Fibroblast of lung (primary cell): Measurements from ENCODE around the gene ATP6V1G2. TPM values are rescaled to one million over a fixed set of nuclear protein-coding genes. Genes with fewer than 3 reads are reported as not detected.

Experiments
- DNase-seq, 2 donors: peaks; one replicate each; pipeline versions ENCODE4 v3.0.0 to v3.0.0-alpha.2; 2010; ENCODE audit warnings: low read depth in 2 of 2
- H2AFZ ChIP-seq: 2 replicates; pipeline ENCODE4 v1.5.1; 2012; ENCODE audit warnings: low read length, control low read depth, inconsistent platforms
- H3K27ac ChIP-seq: 2 replicates; pipeline ENCODE4 v1.5.1; 2011; ENCODE audit warnings: low read length, control low read depth; ENCODE audit not compliant: insufficient read depth
- H3K27me3 ChIP-seq: 2 replicates; pipeline ENCODE4 v1.5.1; 2011; ENCODE audit warnings: mild to moderate bottlenecking, low read length; ENCODE audit not compliant: control insufficient read depth, insufficient read depth
- H3K36me3 ChIP-seq: 2 replicates; pipeline ENCODE4 v1.5.1; 2011; ENCODE audit warnings: low read length; ENCODE audit not compliant: control insufficient read depth, insufficient read depth
- H3K4me1 ChIP-seq: 2 replicates; pipeline ENCODE4 v1.5.1; 2011; ENCODE audit warnings: low read length; ENCODE audit not compliant: control insufficient read depth, insufficient read depth; ENCODE audit errors: extremely low read depth
- H3K4me2 ChIP-seq: 2 replicates; pipeline ENCODE4 v1.5.1; 2011; ENCODE audit warnings: low read length, control low read depth; ENCODE audit not compliant: insufficient read depth; ENCODE audit errors: extremely low read depth
- H3K4me3 ChIP-seq, 4 experiments: fragments of 200-600 bp in 1 of 4; sonication (generic) in 1 of 4; replicated peaks in 1 of 4; 2 replicates each; pipeline ENCODE4 v1.5.1; 2011 to 2016; ENCODE audit warnings: low read length in 4 of 4, low read depth in 3 of 4, mild to moderate bottlenecking in 3 of 4, control low read depth in 2 of 4, inconsistent platforms in 1 of 4, mixed read lengths in 1 of 4; ENCODE audit not compliant: insufficient read depth in 1 of 4; ENCODE audit errors: control extremely low read depth in 1 of 4
- H3K79me2 ChIP-seq: 2 replicates; pipeline ENCODE4 v1.5.1; 2012; ENCODE audit warnings: mild to moderate bottlenecking, low read length, inconsistent platforms; ENCODE audit not compliant: control insufficient read depth, insufficient read depth
- H3K9ac ChIP-seq: 2 replicates; pipeline ENCODE4 v1.5.1; 2011; ENCODE audit warnings: mild to moderate bottlenecking, low read length, control low read depth; ENCODE audit not compliant: insufficient read depth
- H3K9me3 ChIP-seq: 2 replicates; pipeline ENCODE4 v1.5.1; 2012; ENCODE audit warnings: low read depth, low read length; ENCODE audit not compliant: control insufficient read depth, insufficient read depth
- H4K20me1 ChIP-seq: 2 replicates; pipeline ENCODE4 v1.5.1; 2011; ENCODE audit warnings: low read length; ENCODE audit not compliant: control insufficient read depth, insufficient read depth; ENCODE audit errors: extremely low read depth
- EZH2 ChIP-seq: IDR thresholded peaks from 2 replicates; pipeline ENCODE4 v1.5.1; 2012; ENCODE audit warnings: low read length, control low read depth, mild to moderate bottlenecking; ENCODE audit errors: missing control alignments
- polyA plus RNA-seq, 2 donors: library from polyadenylated mRNA; depleted of rRNA in 1 of 2; stranded (reverse) in 1 of 2; unstranded in 1 of 2; fragments of >200 nt; gene quantifications; 2 replicates each; pipeline ENCODE4 v1.2.1, GENCODE V29; 2011 to 2012; ENCODE audit warnings: missing spikeins in 1 of 2
- total RNA-seq: library from RNA; depleted of rRNA; stranded (reverse); fragments of >200 nt; gene quantifications from 2 replicates; pipeline ENCODE4 v1.2.1, GENCODE V29; 2014
- TF ChIP-seq, protein P1 (sequence below), 2 donors: IDR thresholded peaks in 1 of 2; conservative IDR thresholded peaks in 1 of 2; 1 replicate in 1 of 2; 2 replicates in 1 of 2; pipeline ENCODE4 v1.5.1; 2011 to 2012; ENCODE audit warnings: low read length in 2 of 2, control low read depth in 1 of 2, inconsistent platforms in 1 of 2, low read depth in 1 of 2, mild to moderate bottlenecking in 1 of 2

The ATP6V1G2 gene
- total and polyA plus RNA-seq, 2 donors (not counting 1 experiment from before 2014, with no cell fraction given) = 11.2 to 16.0 TPM

GRCh38 chr6:31569861-31570536 is 23.6 kb upstream of the ATP6V1G2 start:
- TF ChIP-seq, protein P1, sequence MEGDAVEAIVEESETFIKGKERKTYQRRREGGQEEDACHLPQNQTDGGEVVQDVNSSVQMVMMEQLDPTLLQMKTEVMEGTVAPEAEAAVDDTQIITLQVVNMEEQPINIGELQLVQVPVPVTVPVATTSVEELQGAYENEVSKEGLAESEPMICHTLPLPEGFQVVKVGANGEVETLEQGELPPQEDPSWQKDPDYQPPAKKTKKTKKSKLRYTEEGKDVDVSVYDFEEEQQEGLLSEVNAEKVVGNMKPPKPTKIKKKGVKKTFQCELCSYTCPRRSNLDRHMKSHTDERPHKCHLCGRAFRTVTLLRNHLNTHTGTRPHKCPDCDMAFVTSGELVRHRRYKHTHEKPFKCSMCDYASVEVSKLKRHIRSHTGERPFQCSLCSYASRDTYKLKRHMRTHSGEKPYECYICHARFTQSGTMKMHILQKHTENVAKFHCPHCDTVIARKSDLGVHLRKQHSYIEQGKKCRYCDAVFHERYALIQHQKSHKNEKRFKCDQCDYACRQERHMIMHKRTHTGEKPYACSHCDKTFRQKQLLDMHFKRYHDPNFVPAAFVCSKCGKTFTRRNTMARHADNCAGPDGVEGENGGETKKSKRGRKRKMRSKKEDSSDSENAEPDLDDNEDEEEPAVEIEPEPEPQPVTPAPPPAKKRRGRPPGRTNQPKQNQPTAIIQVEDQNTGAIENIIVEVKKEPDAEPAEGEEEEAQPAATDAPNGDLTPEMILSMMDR (conservative IDR thresholded peaks at IDR 0.05 in 1 of 2, IDR thresholded peaks at IDR 0.05 in 1 of 2; ENCODE audit: low read depth in 1 of 2, low read length in 2 of 2) = no peak
- TF ChIP-seq EZH2 = no peak
- no peaks in the 10 kb centered on the region for H3K36me3 ChIP-seq
- H3K4me2 ChIP-seq = no peak overlapping the region
- no peaks in the 10 kb centered on the region for H3K79me2 ChIP-seq
- no peak for DNase-seq
- no peak overlapping the region for H3K9ac ChIP-seq
- no peaks in the 10 kb centered on the region for H4K20me1 ChIP-seq
- no peaks in the 10 kb centered on the region for H3K9me3 ChIP-seq
- no peak overlapping the region for H3K4me3 ChIP-seq
- H3K27ac ChIP-seq = no peak overlapping the region
- H3K4me1 ChIP-seq = no peaks in the 10 kb centered on the region
- no peak overlapping the region for H2AFZ ChIP-seq
- H3K27me3 ChIP-seq = peaks cover 19% of the 10 kb centered on the region

- Histone ChIP-seq H3K27ac (no peak overlapping the region), H3K27me3 (peaks cover 12% of the 10 kb centered on the region), H4K20me1 (no peaks in the 10 kb centered on the region), H3K79me2 (no peaks in the 10 kb centered on the region), H3K36me3 (no peaks in the 10 kb centered on the region), H2AFZ (no peak overlapping the region), H3K9ac (no peak overlapping the region), H3K9me3 (no peaks in the 10 kb centered on the region), H3K4me1 (no peaks in the 10 kb centered on the region), H3K4me2 (no peak overlapping the region), H3K4me3 (no peak overlapping the region)
- TF ChIP-seq, protein P1 (conservative IDR thresholded peaks at IDR 0.05 in 1 of 2, IDR thresholded peaks at IDR 0.05 in 1 of 2; ENCODE audit: low read depth in 1 of 2, low read length in 2 of 2) = no peak
- no peak for TF ChIP-seq EZH2
- no peak for DNase-seq
Observed at GRCh38 chr6:31568537-31568961, 22.1 kb upstream of the ATP6V1G2 start.

DNA sequence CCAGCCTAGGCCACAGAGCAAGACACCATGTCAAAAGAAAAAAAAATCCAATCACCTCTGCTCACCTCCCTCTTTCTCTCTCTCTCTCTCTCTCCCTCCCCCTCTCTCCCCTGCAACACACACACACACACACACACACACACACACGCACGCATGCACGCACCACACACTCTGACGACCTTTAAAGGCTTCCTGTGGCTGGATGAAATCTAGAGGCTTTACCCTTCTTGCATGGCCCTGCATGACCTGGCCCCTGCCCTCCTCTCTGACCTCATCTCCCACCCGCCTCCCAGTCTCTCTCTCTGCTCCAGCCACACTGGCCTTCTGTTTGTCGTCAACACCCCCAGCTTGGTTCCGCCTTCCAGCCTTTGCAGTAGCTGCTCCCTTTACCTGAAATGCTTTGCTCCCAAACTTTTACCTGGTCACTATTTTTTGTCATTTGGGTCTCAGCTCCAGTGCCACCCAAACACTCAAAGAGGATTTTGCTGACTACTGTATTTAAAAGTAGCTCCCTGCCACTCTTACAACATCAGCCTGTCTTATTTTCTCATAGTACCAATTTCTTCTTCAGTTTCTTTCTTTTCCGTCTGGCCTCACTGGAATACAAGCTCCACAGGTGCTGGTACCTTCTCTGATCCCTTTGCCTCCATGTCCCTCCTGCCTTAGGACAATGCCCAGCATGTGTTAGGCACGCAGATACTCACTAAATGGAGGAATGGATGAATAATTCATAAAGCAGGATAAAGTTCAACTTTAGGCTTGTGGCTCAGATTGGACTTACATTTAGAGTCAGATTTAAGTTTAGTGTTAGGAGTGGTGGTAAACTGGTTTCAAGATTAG is 21.3 kb upstream of the ATP6V1G2 start:
- H3K79me2 ChIP-seq = no peaks in the 10 kb centered on the region
- H2AFZ ChIP-seq = no peak overlapping the region
- no peak overlapping the region for H3K4me3 ChIP-seq
- no peaks in the 10 kb centered on the region for H3K4me1 ChIP-seq
- H3K27me3 ChIP-seq = peaks cover 6% of the 10 kb centered on the region
- DNase-seq = no peak
- H3K9me3 ChIP-seq = no peaks in the 10 kb centered on the region
- H4K20me1 ChIP-seq = no peaks in the 10 kb centered on the region
- no peaks in the 10 kb centered on the region for H3K36me3 ChIP-seq
- TF ChIP-seq, protein P1 (conservative IDR thresholded peaks at IDR 0.05 in 1 of 2, IDR thresholded peaks at IDR 0.05 in 1 of 2; ENCODE audit: low read depth in 1 of 2, low read length in 2 of 2) = no peak
- TF ChIP-seq EZH2 = no peak
- no peak overlapping the region for H3K4me2 ChIP-seq
- no peak overlapping the region for H3K9ac ChIP-seq
- no peak overlapping the region for H3K27ac ChIP-seq
